Endometrial microvascular endothelial cells (primary cell): ENCODE data around the gene HOXD3. TPM values are rescaled to one million over a fixed set of nuclear protein-coding genes. Genes with fewer than 3 reads are reported as not detected.

Experiments
- in situ Hi-C: cut with HindIII; loops from 2 replicates; pipeline ENCODE4 v1.10.0; 2017; ENCODE audit warnings: low sequenced_read_pairs, low pct_unique_long_range_greater_than_20kb; ENCODE audit errors: inconsistent ontology term
- total RNA-seq: library from RNA; depleted of rRNA; stranded (reverse); fragments of >200 nt; gene quantifications from one replicate; pipeline ENCODE4 v1.2.3, GENCODE V29; 2015; ENCODE audit errors: inconsistent ontology term

Gene HOXD3
- total RNA-seq, 1 donor from 2014 or later, result 21.4 TPM

DNA sequence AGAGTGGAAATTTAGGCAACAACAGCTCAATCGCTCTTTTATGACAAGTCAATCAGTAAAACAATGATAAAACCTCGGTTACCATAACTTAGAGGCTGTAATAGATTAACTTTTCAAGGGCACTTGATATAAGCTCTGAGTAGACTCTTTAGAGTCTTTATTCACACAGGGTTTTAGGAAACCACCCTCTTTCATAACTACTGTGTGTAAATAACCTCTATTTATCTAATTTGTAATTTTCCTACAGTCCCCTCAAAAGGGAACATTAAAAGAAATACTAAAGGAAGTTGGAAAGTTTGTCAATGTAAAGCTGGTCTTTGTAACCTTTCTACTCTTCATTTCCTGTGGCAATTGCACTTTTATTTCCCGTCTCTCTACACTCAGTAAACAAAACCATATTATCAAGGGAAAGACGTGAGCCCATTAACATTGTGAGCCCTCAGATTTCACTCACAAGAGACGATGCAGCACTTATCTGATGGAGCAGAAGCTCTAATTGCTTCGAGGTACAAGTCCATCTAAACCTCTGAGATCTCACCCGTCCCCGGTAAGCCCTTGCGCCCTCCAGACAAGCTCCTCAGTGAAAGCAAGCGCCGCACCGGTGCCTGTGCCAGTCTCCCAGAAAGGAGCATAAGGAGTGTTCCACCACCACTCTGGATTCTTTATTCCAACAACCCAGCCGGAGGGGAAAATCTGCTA, 30.2 kb downstream of the HOXD3 start:
- in situ Hi-C loops, result no loop called here

DNA sequence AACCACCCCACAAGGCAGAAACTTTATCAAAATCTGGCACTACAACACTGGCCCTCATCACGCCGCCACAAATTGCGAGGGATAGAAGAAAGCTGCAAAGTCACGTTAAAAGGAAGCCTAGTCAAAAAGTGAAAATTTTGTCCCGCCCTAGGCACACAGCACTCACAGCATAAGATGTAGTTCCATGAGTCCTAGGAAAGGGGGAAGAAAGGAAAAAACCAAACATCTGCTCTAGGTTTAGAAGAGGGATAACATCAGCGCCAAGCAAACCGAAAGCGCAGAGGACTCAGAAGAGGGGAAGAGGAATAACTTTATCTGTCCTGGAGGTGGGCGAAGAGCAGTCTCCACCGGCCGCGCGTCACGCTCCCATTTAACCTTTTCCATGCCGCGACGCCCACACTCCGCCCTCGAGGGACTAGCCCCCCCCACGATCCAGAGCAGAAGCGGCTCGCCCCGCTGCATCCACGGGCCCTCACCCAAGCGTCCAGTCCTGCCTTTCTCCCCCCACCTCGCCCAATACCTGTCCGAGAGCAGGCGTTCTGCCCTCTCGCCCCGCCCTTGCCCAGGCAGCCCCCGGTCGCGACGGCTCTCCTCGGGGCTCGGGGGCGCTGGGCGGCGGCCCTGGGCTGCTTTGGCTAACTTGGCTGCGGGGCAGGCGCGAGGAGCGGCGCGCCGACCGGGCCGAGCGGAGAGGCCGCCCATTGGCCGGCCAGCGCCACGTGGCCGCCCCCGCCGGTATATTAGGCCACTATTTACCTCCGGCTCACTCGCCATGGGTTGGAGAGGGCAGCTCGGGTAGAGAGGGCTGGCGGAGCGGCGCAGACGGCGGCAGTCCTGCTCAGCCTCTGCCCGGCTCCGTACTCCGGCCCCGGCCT, 31.0 kb downstream of the HOXD3 start, which contains the start of gene HOXD1:
Gene HOXD1, plus strand, starts transcription at position 770 of the 875 bp plus-strand sequence. CDS start 134 bp downstream, outside the sequence.
- in situ Hi-C loops, result no loop called here

DNA sequence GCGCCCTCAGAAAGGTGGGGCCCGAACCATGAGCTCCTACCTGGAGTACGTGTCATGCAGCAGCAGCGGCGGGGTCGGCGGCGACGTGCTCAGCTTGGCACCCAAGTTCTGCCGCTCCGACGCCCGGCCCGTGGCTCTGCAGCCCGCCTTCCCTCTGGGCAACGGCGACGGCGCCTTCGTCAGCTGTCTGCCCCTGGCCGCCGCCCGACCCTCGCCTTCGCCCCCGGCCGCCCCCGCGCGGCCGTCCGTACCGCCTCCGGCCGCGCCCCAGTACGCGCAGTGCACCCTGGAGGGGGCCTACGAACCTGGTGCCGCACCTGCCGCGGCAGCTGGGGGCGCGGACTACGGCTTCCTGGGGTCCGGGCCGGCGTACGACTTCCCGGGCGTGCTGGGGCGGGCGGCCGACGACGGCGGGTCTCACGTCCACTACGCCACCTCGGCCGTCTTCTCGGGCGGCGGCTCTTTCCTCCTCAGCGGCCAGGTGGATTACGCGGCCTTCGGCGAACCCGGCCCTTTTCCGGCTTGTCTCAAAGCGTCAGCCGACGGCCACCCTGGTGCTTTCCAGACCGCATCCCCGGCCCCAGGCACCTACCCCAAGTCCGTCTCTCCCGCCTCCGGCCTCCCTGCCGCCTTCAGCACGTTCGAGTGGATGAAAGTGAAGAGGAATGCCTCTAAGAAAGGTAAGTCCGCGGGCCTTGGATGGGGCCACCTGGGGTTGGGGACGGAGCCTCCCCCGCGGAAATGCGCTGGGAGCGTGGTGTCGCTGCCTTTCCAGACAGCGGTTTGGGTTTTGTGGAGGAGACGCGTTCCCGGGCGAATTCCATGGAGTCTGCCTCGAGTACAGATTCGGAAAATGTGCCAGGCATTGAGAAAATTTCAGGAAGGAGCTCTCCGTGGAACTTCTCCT, 31.9 kb downstream of the HOXD3 start:
- in situ Hi-C loops, result no loop called here

DNA sequence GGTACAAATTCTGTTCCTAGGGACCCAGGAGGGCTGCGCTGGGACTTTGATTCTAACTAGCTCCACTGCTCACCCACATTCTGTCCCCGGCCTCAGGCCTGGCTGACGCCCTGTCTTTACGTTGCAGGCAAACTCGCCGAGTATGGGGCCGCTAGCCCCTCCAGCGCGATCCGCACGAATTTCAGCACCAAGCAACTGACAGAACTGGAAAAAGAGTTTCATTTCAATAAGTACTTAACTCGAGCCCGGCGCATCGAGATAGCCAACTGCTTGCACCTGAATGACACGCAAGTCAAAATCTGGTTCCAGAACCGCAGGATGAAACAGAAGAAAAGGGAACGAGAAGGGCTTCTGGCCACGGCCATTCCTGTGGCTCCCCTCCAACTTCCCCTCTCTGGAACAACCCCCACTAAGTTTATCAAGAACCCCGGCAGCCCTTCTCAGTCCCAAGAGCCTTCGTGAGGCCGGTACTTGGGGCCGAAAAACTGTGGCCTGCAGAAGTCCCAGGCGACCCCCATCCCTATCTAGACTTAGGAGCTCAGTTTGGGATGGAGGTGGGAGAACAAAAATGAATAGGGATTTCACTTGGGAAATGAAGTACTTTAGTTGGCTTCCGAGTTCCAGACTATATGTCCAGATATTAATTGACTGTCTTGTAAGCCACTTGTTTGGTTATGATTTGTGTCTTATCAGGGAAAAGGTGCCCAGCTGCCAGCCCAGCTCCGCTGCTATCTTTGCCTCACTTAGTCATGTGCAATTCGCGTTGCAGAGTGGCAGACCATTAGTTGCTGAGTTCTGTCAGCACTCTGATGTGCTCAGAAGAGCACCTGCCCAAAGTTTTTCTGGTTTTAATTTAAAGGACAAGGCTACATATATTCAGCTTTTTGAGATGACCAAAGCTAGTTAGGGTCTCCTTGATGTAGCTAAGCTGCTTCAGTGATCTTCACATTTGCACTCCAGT, 32.9 kb downstream of the HOXD3 start:
- in situ Hi-C loops, result no loop called here

DNA sequence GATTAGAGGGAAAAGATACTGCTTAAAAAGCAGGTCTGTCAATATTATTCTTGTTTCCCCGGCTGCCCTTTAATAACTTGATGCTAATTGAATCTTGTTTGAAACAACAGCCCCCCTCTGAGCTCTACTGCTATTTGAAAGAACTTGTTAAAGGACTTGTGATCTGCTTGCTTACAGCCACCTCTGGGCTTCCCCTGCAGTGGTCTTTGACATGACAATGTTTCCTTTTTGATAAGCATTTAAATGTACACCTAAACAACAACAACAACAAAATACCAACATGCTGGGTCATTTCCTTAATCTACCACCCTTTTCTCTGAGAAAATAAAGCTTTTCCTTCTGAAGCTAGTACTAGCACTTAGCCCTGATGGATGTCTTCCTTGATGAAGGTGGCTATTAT, 35.2 kb downstream of the HOXD3 start:
- in situ Hi-C loops, result no loop called here

DNA sequence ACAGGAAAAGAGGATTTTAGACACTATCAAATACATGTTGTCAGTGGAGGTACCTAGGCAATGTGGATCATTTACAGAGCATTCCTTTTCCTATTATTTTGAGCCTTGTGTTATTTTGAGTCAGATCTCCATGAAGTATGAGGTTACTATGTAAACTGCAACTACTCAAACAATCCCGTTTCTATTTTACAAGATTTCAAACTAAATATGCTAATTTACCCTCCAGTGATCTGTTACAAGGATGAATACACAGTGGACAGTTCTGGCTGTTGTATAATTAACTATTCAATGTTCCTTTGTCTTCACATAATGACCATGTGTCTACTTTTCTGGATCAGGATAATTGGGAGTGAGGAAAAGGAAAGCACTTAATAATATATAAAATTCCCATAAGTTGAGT, 35.9 kb downstream of the HOXD3 start:
- in situ Hi-C loops, result no loop called here

DNA sequence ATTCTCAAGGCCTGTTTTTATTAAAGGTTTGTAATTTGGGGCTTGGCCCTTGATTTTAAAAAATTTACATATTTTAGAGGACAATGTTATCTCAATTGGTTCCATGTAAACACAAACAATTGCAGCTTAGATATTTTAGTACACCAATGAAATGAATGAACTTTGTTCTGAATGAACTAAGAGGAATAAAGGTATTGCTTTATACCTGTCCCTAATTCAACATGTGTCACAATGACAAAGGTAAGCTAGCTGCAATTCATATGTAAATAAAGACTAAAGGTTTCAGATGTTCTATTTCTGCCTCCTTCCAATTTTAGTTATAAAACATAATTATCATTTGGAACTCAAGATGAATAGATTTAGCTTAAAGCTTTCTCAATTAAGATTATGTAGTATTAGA, 42.8 kb downstream of the HOXD3 start:
- in situ Hi-C loops, result no loop called here

DNA sequence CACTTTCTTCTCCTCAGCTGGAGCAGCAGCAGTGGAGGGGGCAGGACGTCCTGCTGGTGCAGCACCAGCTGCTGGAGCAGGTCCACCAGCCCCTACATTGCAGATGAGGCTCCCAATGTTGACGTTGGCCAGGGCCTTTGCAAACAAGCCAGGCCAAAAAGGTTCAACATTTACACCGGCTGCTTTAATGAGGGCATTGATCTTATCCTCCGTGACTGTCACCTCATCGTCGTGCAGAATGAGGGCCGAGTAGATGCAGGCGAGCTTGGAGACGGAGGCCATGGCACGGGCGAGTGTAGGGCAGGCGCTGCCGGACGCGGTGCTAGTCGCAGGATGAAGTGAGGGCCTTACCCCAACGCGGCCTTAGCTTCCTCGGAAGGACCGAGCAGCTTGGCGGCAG, 43.9 kb downstream of the HOXD3 start:
- in situ Hi-C loops, result no loop called here

DNA sequence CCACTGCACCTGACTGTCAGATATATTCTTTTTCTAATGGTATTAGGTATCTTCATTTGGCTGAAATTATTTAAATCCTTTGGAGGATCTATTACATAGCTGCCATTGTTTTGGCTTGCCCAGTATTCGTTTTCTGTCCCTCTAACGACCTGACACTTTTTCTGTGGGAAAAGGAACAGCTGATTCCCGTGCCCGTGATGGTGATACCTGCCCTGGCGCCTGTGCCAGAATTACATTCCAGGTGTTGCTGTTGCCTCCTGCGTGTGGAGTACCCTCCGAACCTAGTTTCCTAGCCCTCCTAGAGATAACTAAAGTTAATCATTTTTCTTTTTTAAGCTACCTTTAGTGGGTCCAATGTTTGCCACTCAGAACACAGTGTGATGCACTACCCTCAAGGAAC, 45.4 kb downstream of the HOXD3 start:
- in situ Hi-C loops, result no loop called here

DNA sequence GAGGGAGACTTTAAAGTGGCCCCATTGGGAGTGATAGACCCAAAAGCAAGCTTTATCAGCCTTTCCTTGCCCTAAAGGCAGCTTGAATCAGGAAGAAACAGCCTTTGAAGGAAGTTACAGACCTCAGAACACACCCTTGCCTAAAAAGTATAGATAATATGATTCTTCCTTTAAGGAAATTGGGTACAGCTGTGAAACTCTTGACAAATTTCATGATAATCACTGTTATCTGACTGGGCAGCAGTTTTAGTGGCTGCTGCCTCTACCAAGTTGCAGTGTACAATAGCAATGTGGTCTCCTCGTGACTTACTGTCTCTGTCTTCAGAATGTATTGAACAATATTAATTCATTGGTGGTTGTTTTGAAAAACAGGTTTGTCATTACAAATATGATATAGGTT, 48.0 kb downstream of the HOXD3 start:
- in situ Hi-C loops, result no loop called here

DNA sequence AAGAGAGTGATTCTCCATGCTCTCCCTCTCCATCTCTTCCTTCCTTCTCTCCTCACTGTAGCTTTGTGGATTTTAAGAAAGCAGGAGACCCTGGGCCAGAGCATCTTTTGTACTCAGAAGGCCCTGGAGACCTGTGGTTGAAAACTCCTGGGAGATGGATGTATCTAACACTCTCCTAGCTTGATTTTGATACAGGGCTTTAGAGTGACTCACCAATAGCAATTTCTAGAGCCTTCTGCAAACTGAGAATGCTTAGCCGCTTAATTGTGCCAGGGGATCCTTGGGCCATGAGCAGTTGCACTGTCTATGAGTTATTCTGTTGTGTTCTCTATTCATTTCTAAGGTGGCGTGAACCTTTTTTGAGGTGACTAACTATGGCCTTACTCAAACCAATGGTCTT, 49.0 kb downstream of the HOXD3 start:
- in situ Hi-C loops, result no loop called here

DNA sequence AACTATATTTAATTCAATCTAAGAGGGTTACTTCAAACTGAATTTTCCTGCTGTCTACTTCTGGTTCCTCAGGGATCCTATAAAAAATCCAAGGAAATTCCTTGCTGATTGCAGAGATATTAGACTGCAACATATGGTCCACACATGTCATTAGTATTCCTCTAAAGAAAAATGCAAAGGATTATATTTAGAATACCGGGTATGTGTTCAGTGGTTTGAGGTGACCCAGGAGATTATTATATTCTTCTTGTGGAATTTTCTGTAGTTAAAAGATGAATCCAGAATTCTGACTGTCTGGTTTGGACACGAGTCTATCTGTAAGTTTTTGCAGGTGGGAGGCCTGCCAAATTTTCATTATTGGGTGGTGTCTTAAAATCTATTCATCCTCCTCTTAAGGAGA, 49.6 kb downstream of the HOXD3 start:
- in situ Hi-C loops, result no loop called here

DNA sequence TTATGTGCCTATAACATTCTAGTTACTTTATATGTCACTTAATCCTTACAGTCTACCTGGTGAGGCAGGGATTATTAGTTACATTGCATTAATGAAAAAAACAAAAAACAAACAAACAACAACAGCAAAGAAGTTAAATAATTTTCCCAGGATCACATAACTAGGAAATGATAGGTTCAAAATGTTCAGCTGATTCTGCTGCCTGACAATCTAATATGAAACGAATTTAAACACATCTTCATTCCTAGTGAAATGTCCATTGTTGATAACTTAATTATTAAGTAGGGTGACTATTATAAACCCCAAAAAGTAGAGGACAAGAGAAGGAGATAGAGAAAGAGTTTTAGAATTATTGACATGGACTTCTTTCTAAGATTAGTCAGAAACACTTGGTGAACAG, 54.0 kb downstream of the HOXD3 start:
- in situ Hi-C loops, result no loop called here

DNA sequence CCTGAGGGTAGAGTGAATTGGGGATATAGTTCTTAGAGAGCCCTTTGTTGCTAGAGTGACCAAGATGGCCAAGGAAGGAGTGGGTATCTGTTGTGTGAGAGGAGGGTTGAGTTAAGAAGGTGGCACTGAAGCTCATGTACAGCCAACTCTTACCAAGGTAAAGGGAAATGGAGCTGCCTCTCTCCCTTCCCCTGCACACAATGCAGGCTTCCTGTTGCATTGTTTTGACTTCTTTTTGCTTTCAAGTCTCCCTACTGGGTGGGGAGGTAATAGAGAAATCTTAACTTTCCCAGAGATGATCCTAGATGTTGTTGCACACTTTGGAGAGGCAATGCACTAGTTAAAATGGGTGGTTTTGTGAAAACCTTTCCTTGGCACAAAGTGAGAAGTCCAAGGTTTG, 55.2 kb downstream of the HOXD3 start:
- in situ Hi-C loops, result no loop called here

DNA sequence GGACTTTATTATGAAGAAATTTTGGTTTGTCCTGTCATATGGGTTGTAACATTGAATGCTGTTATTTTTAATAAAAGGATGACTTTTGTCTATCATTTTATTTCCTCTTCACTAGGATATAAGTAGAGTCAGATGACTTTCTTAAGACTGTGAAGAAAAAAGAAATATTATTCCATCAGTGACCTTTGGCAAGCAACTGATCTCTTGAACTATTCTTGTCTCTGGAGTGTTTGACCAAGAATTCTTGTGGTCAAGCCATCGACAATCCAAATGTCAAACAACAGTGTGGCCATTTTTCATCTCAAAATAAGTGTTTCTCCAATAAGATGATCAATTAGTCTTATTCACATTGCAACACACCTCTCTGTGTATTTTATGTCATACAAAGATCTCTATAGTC, 56.3 kb downstream of the HOXD3 start:
- in situ Hi-C loops, result no loop called here
